Stimulated activated CD8-positive, alpha-beta memory T cell treated with anti-CD3 and anti-CD28 coated beads, Interleukin-7, amount 100 ng/mL, for 48 hours (primary cell): Measurements from ENCODE around the gene C1orf210.

Source experiments
- DNase-seq, 2 donors: peaks; one replicate each; pipeline ENCODE4 v3.0.0-alpha.2; 2020; ENCODE audit warnings: low read depth in 1 of 2; ENCODE audit errors: extremely low read depth in 1 of 2

Gene C1orf210

GRCh38 chr1:43296207-43296606 lies 10.8 kb upstream of the C1orf210 start:
- no peak for DNase-seq

- DNase-seq, result no peak
Measured at GRCh38 chr1:43294761-43295160, 9.4 kb upstream of the C1orf210 start.

GRCh38 chr1:43293896-43294760 lies 8.7 kb upstream of the C1orf210 start:
- DNase-seq, result no peak

GRCh38 chr1:43293176-43293575 lies 7.8 kb upstream of the C1orf210 start:
- no peak for DNase-seq

GRCh38 chr1:43292679-43293078 lies 7.3 kb upstream of the C1orf210 start:
- DNase-seq, result no peak

GRCh38 chr1:43292216-43292615 lies 6.8 kb upstream of the C1orf210 start:
- DNase-seq, result no peak

GRCh38 chr1:43288785-43289706 lies 3.7 kb upstream of the C1orf210 start:
- no peak for DNase-seq

- no peak for DNase-seq
Measured at GRCh38 chr1:43288058-43288784, 2.8 kb upstream of the C1orf210 start.

GRCh38 chr1:43286533-43286932 lies 1.2 kb upstream of the C1orf210 start:
- no peak for DNase-seq

GRCh38 chr1:43286115-43286514 lies 734 bp upstream of the C1orf210 start:
- no peak for DNase-seq

GRCh38 chr1:43284546-43285110 lies 753 bp downstream of the C1orf210 start:
- no peak for DNase-seq

GRCh38 chr1:43284065-43284464 lies 1.3 kb downstream of the C1orf210 start:
- no peak for DNase-seq

GRCh38 chr1:43282220-43283195 lies 2.9 kb downstream of the C1orf210 start:
- no peak for DNase-seq

- no peak for DNase-seq
Measured at GRCh38 chr1:43280692-43281091, 4.7 kb downstream of the C1orf210 start.

- no peak for DNase-seq
Measured at GRCh38 chr1:43279666-43280065, 5.7 kb downstream of the C1orf210 start.

- DNase-seq, result no peak
Measured at GRCh38 chr1:43279161-43279560, 6.2 kb downstream of the C1orf210 start.

- DNase-seq, result no peak
Measured at GRCh38 chr1:43277116-43277876, 8.1 kb downstream of the C1orf210 start.

- no peak for DNase-seq
Measured at GRCh38 chr1:43276673-43277072, 8.7 kb downstream of the C1orf210 start.
